Neural progenitor cell (in vitro differentiated cells): Measurements from ENCODE around the gene CTXND1.

ENCODE experiments used
- CTCF ChIP-seq: fragments of 200-600 bp; sonication (generic); IDR thresholded peaks from 2 replicates; pipeline ENCODE4 v1.5.1; 2017; ENCODE audit warnings: antibody characterized with exemption, mild to moderate bottlenecking
- EZH2 ChIP-seq: fragments of 200-600 bp; sonication (generic); IDR thresholded peaks from 2 replicates; pipeline ENCODE4 v1.6.1; 2017; ENCODE audit warnings: antibody characterized with exemption, mild to moderate bottlenecking, moderate library complexity
- EZH2phosphoT487 ChIP-seq: fragments of 200-600 bp; sonication (generic); IDR thresholded peaks from 2 replicates; pipeline ENCODE4 v1.6.1; 2017; ENCODE audit warnings: antibody characterized with exemption

GRCh38 chr15:80185152-80185551, 66.9 kb downstream of the CTXND1 start:
- TF ChIP-seq CTCF (no peak), EZH2 (no peak), EZH2phosphoT487 (no peak)
